Gastrocnemius medialis (tissue), 4 donors: ENCODE data around the gene TGFA. TPM values are rescaled to one million over a fixed set of nuclear protein-coding genes. Genes with fewer than 3 reads are reported as not detected.

Source experiments
- ATAC-seq, 2 donors: fragments of 150-250 bp; one replicate each; pipeline ENCODE4 v1.9.1; 2016
- DNase-seq, 2 donors: peaks; one replicate each; pipeline ENCODE4 v3.0.0-alpha.2; 2019
- H3K27ac ChIP-seq, 4 donors: fragments of 200-600 bp; sonication (generic); 1 replicate in 1 of 4; 2 replicates in 3 of 4; pipeline ENCODE4 v1.5.1; 2016 to 2018; ENCODE audit warnings: mild to moderate bottlenecking in 2 of 4, moderate library complexity in 1 of 4
- H3K27me3 ChIP-seq, 3 donors: fragments of 200-600 bp; sonication (generic) in 2 of 3; 1 replicate in 1 of 3; 2 replicates in 2 of 3; pipeline versions ENCODE4 v1.5.1 to v1.6.0; 2016 to 2019; ENCODE audit warnings: mild to moderate bottlenecking in 1 of 3, moderate library complexity in 1 of 3
- H3K36me3 ChIP-seq, 2 donors: fragments of 200-600 bp; sonication (generic) in 1 of 2; one replicate each; pipeline ENCODE4 v1.5.1; 2017 to 2018
- H3K4me1 ChIP-seq, 2 donors: fragments of 200-600 bp; sonication (generic) in 1 of 2; one replicate each; pipeline ENCODE4 v1.5.1; 2016 to 2017; ENCODE audit warnings: mild to moderate bottlenecking in 2 of 2
- H3K4me3 ChIP-seq, 4 donors: fragments of 200-600 bp; sonication (generic) in 3 of 4; 1 replicate in 1 of 4; 2 replicates in 3 of 4; pipeline ENCODE4 v1.5.1; 2016 to 2019; ENCODE audit warnings: mild to moderate bottlenecking in 2 of 4
- H3K9me3 ChIP-seq, 3 donors: fragments of 200-600 bp; sonication (generic) in 2 of 3; 1 replicate in 1 of 3; 2 replicates in 2 of 3; pipeline ENCODE4 v1.5.1; 2016 to 2019
- POLR2A ChIP-seq, 2 donors: fragments of 450-650 bp; IDR thresholded peaks; one replicate each; pipeline ENCODE4 v1.6.1; 2017; ENCODE audit warnings: antibody characterized with exemption in 2 of 2, mild to moderate bottlenecking in 2 of 2, moderate library complexity in 2 of 2
- in situ Hi-C, 4 donors: fragments of 200-750 bp; cut with MboI; loops; one replicate each; pipeline versions ENCODE4 v1.15.0 to v1.8.0; 2017; ENCODE audit warnings: low sequenced_read_pairs in 4 of 4
- intact Hi-C: fragments of 100-400 bp; cut with DNase I; formaldehyde crosslinking; loops from one replicate; pipeline ENCODE4 v1.15.1; 2023; ENCODE audit warnings: low total_unique reads
- total RNA-seq, 4 donors: library from RNA; depleted of rRNA; stranded (reverse); fragments of >200 nt; gene quantifications; one replicate each; pipeline versions ENCODE4 v1.1.0 to v1.2.3, GENCODE V29; 2016
- TF ChIP-seq, protein P1 (sequence below), 5 experiments: fragments of 450-650 bp in 3 of 5; fragments of 200-600 bp in 2 of 5; sonication (generic) in 2 of 5; IDR thresholded peaks in 4 of 5; conservative IDR thresholded peaks in 1 of 5; 1 replicate in 4 of 5; 2 replicates in 1 of 5; pipeline ENCODE4 v1.5.1; 2016 to 2019; ENCODE audit warnings: antibody characterized with exemption in 5 of 5, mild to moderate bottlenecking in 3 of 5, moderate library complexity in 3 of 5

Gene TGFA
- under 1 TPM in 3 of 4 donors, not detected in 1; 0.05 to 0.26 (median 0.18) TPM for total RNA-seq

DNA sequence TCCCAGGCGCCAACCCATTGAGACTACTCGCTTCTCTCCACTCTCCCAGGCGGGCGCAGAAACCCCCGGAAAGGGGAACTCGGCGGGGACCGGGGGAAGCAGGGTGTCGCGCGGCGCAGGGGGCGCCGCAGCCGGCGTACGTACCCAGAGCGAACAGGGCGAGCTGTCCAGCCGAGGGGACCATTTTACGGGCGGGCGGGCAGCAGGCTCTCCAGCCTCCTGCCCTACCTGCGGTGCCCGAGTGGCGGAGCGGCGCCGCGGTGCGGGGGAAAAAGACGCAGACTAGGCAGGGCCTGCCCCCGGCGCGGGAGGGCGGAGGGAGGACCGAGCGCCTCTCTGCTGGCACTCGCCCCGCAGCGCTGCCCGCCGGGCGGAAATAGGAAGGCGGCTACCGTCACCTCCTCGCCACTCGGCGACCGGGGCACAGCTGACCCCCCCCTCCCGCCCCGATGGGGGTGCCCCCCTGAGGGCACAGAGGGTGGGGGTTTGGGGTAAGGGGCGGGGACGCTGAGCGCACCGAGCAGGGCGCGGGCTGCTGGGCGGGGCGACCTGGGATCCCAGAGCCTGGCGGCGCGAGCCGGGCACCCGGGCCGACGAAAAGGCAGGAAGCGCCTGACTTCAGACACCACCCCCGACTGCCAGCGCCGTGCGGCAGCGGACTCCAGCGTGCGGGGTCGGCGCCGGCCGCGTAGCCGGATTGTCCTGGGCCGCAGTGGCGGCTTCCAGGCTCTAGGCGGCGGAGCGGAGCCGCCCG is at the start of gene TGFA:
TSS of gene TGFA (minus strand) at position 243 of the 754 bp plus-strand sequence. CDS start at position 184, 59 bp downstream.
- Histone ChIP-seq H3K9me3 (no peaks in the 10 kb centered on the region), H3K36me3 (no peaks in the 10 kb centered on the region), H3K4me3 (peak within 1 kb of the TSS; percentile 60 to 78 (median 67)), H3K27me3 (peaks cover 37 to 47% (median 39%) of the 10 kb centered on the region in 3 donors), H3K27ac (peak within 1 kb of the TSS in 1 of 4 donors; percentile 22), H3K4me1 (peaks cover 7 to 14% of the 10 kb centered on the region in 2 donors)
- DNase-seq, result peak in 1 of 2 donors; percentile 17
- intact Hi-C loops (no loop called here), in situ Hi-C loops (no loop called here)
- TF ChIP-seq POLR2A (IDR thresholded peaks at IDR 0.05), result no peak
- TF ChIP-seq, protein P1, sequence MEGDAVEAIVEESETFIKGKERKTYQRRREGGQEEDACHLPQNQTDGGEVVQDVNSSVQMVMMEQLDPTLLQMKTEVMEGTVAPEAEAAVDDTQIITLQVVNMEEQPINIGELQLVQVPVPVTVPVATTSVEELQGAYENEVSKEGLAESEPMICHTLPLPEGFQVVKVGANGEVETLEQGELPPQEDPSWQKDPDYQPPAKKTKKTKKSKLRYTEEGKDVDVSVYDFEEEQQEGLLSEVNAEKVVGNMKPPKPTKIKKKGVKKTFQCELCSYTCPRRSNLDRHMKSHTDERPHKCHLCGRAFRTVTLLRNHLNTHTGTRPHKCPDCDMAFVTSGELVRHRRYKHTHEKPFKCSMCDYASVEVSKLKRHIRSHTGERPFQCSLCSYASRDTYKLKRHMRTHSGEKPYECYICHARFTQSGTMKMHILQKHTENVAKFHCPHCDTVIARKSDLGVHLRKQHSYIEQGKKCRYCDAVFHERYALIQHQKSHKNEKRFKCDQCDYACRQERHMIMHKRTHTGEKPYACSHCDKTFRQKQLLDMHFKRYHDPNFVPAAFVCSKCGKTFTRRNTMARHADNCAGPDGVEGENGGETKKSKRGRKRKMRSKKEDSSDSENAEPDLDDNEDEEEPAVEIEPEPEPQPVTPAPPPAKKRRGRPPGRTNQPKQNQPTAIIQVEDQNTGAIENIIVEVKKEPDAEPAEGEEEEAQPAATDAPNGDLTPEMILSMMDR (IDR thresholded peaks at IDR 0.05 in 4 of 5, conservative IDR thresholded peaks at IDR 0.05 in 1 of 5), result peak in 4 of 5 experiments; percentile 50 to 57 (median 54)
- ATAC-seq, result peak; percentile 62 to 65

DNA sequence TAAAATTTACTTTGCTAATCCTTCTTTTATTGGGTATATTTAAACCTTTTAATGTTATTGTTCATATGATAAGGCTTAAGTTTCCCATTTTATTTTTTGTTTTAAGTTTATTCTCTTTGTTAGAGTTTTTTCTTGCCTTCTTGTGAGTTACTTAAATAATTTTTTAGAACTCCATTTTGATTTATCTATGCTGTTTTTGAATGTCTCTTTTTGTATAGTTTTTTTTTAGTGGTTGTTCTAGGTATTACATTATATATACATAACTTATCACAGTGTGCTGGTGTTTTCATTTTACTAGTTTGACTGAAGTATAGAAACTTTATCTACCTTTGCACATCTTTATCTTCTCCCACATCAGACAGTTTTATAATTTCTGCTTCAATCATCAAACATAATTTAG is 49.4 kb upstream of the TGFA start:
- no peak for DNase-seq
- Histone ChIP-seq H3K4me3 (no peak overlapping the region), H3K4me1 (no peaks in the 10 kb centered on the region), H3K27ac (no peak overlapping the region), H3K27me3 (peaks cover 0 to 2% (median 0%) of the 10 kb centered on the region in 3 donors), H3K36me3 (no peaks in the 10 kb centered on the region), H3K9me3 (no peaks in the 10 kb centered on the region)
- in situ Hi-C loops (no loop called here), intact Hi-C loops (no loop called here)
- TF ChIP-seq, protein P1 (IDR thresholded peaks at IDR 0.05 in 4 of 5, conservative IDR thresholded peaks at IDR 0.05 in 1 of 5), result no peak
- no peak for TF ChIP-seq POLR2A (IDR thresholded peaks at IDR 0.05)
- ATAC-seq, result no peak

DNA sequence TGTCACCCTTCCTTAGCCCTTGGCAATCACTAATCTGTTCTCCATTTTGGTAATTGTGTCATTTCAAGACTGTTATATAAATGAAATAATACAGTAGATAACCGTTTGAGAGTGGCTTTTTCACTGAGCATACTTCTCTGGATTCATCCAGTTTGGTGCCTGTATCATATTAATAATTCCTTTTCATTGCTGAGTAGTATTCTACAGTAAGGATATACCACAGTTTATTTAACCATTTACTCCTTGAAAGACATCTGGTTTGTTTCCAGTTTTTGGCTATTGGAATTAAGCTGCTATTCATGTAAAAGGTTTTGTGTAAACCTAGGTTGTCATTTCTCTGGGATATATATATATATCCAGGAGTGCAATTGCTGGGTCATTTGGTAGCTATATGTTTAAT is 44.6 kb upstream of the TGFA start:
- DNase-seq, result no peak
- Histone ChIP-seq H3K9me3 (no peaks in the 10 kb centered on the region), H3K27me3 (no peaks in the 10 kb centered on the region), H3K36me3 (no peaks in the 10 kb centered on the region), H3K4me1 (no peaks in the 10 kb centered on the region), H3K4me3 (no peak overlapping the region), H3K27ac (no peak overlapping the region)
- intact Hi-C loops (no loop called here), in situ Hi-C loops (no loop called here)
- ATAC-seq, result no peak
- TF ChIP-seq POLR2A (IDR thresholded peaks at IDR 0.05), result no peak
- TF ChIP-seq, protein P1 (IDR thresholded peaks at IDR 0.05 in 4 of 5, conservative IDR thresholded peaks at IDR 0.05 in 1 of 5), result no peak

DNA sequence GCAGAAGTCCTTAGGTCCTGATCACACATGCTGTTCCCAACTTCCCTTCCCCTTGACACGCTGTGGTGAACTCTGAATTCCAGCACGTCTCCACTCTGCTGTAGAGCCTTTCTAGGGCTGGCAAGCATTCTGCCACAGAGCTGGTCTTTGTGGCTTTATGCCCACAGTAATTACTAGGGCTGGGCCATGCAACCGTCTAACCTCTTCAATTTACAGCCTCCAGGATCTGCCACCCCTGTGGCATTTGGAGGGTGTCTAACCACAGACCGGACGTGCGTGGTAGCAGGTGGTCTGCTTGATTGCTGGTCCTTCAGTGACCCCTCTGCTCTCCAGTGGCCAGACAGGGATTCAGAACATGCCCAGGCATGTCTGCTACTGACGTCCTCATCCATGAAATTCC is 43.1 kb upstream of the TGFA start:
- Histone ChIP-seq H3K4me3 (no peak overlapping the region), H3K36me3 (no peaks in the 10 kb centered on the region), H3K4me1 (no peaks in the 10 kb centered on the region), H3K27me3 (no peaks in the 10 kb centered on the region), H3K9me3 (no peaks in the 10 kb centered on the region), H3K27ac (no peak overlapping the region)
- intact Hi-C loops, result no loop called here
- DNase-seq, result no peak
- TF ChIP-seq, protein P1 (IDR thresholded peaks at IDR 0.05 in 4 of 5, conservative IDR thresholded peaks at IDR 0.05 in 1 of 5), result no peak
- TF ChIP-seq POLR2A (IDR thresholded peaks at IDR 0.05), result no peak
- in situ Hi-C loops, result no loop called here
- no peak for ATAC-seq
